Effector memory CD4-positive, alpha-beta T cell (primary cell): ENCODE data around the gene RAB5IF.
"Not testable (repeated sequence)": the region's sequence is repeated elsewhere in the genome, so short reads cannot be mapped to it uniquely, and the experiment has no call there.

Experiments
- DNase-seq, 3 donors: peaks; one replicate each; pipeline ENCODE4 v3.0.0-alpha.2; 2020
- H3K27ac ChIP-seq: 2 replicates; pipeline ENCODE4 v1.7.0; 2013; ENCODE audit warnings: mild to moderate bottlenecking, low read length, moderate library complexity; ENCODE audit not compliant: insufficient read depth, poor library complexity, severe bottlenecking
- H3K27me3 ChIP-seq: replicated peaks from 2 replicates; pipeline ENCODE4 v1.7.0; 2013; ENCODE audit warnings: mild to moderate bottlenecking, low read length; ENCODE audit not compliant: insufficient read depth, control insufficient read depth, poor library complexity, severe bottlenecking
- H3K36me3 ChIP-seq: 2 replicates; pipeline ENCODE4 v1.7.0; 2013; ENCODE audit warnings: mild to moderate bottlenecking, low read length, moderate library complexity; ENCODE audit not compliant: control insufficient read depth, insufficient read depth
- H3K4me1 ChIP-seq: 2 replicates; pipeline ENCODE4 v1.7.0; 2013; ENCODE audit warnings: low read length, mild to moderate bottlenecking; ENCODE audit not compliant: control insufficient read depth, insufficient read depth, poor library complexity, severe bottlenecking
- H3K4me3 ChIP-seq: 2 replicates; pipeline ENCODE4 v1.7.0; 2013; ENCODE audit warnings: low read length, low read depth, mild to moderate bottlenecking; ENCODE audit not compliant: insufficient read depth, poor library complexity, severe bottlenecking
- H3K9me3 ChIP-seq: 2 replicates; pipeline ENCODE4 v1.7.0; 2013; ENCODE audit warnings: mild to moderate bottlenecking, low read length, moderate library complexity; ENCODE audit not compliant: control insufficient read depth

The RAB5IF gene

DNA sequence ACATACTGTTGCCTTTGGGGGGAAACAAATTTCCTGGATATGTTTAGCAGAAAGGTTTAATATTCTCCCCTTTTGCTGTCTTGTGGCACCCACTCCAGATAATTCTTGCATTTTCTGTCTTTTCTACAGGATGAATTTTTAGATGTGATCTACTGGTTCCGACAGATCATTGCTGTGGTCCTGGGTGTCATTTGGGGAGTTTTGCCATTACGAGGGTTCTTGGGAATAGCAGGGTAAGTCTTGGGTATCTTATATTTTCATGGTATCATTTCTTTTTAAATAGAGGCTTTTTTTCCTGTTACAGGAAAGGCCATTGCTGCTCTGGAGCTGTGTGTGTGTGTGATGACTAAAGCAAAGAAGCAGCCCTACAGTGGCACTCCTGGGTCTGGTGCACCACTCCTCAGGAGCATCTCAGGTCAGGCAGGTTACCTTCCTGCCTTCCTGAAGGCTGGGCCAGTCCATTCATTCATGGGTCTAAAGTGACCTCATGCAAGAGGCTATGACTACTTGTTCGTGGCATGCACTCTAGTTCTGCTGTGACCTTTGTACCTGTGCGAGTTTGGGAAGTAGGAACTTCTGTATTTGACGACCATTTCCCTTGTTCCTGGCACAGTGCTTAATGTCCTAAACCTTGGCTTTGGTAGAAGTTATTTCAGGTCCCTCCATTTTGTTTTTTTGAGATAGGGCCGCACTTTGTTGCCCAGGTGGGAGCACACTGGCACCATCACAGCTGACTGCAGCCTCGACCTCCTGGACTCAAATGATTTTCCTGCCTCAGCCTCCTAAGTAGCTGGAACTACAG, 2.2 kb downstream of the RAB5IF start:
- H3K9me3 ChIP-seq, result no peaks in the 10 kb centered on the region
- peaks cover 46% of the 10 kb centered on the region for H3K36me3 ChIP-seq
- no peak overlapping the region for H3K4me3 ChIP-seq
- no peaks in the 10 kb centered on the region for H3K27me3 ChIP-seq
- peaks cover 14% of the 10 kb centered on the region for H3K4me1 ChIP-seq
- H3K27ac ChIP-seq, result peak overlapping the region; percentile 46
- no peak for DNase-seq

DNA sequence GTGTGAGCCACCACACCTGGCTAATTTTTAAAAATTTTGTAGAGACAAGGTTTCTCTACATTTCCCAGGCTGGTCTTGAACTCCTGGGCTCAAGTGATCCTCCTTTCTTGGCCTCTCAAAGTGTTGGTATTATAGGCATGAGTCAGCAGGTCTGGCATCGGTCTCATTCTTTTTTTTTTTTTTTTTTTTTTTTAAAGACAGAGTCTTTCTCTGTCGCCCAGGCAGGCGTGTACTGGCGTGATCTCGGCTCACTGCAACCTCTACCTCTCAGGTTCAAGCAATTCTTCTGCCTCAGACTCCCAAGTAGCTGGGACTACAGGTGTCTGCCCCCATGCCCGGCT, 2.8 kb downstream of the RAB5IF start:
- not testable (repeated sequence) for H3K27ac ChIP-seq

DNA sequence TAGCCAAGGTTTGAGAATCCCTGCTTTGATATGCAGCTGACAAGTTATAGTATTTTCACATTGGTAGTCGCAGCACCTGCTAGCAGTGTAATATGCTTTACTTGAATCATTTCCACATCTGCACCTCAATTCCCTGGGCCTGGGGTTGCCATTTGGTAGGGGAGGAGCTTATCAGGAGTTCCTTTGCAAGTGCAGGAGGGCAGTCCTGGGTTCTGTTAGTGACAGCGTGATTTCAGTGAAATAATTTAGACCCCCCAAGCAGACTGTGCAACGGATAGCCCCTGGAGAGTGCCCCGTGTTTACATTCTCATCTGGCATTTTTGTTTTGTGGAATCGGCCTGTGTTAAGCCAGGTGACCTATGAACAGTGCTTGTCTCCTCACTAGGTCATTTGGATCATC, 6.0 kb downstream of the RAB5IF start:
- Histone ChIP-seq H3K27me3 (no peaks in the 10 kb centered on the region), H3K4me3 (no peak overlapping the region), H3K9me3 (no peaks in the 10 kb centered on the region), H3K27ac (no peak overlapping the region), H3K4me1 (peaks cover 12% of the 10 kb centered on the region), H3K36me3 (peaks cover 76% of the 10 kb centered on the region)
- DNase-seq, result no peak

More for the DNA sequence above, 2.8 kb downstream of the RAB5IF start:
- Histone ChIP-seq H3K36me3 (peaks cover 51% of the 10 kb centered on the region), H3K4me1 (peaks cover 14% of the 10 kb centered on the region)
- not testable (repeated sequence) for H3K27me3 ChIP-seq, H3K9me3 ChIP-seq, DNase-seq, H3K4me3 ChIP-seq

DNA sequence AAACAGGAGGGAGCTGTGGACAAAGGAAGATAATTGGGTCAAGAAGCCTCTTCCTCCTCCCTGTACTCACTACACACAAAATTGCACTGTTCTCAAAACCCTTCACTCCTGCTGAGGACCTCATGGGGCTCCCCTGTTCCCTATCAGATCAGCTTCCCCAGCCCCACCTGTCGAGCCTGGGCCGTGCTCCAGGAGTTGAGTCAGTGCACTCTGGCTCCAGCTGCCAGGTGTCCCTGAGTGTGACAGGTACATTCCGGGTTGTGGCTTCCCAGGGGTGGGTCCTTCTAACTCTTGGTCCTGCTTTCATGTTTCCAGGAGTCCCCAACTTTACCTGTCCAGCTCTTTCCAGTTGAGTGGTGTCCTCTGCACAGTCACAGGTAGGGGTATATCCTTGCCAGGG, 8.4 kb downstream of the RAB5IF start:
- Histone ChIP-seq H3K36me3 (peaks cover 63% of the 10 kb centered on the region), H3K4me3 (no peak overlapping the region), H3K27ac (no peak overlapping the region), H3K9me3 (no peaks in the 10 kb centered on the region), H3K4me1 (no peaks in the 10 kb centered on the region), H3K27me3 (no peaks in the 10 kb centered on the region)
- no peak for DNase-seq

DNA sequence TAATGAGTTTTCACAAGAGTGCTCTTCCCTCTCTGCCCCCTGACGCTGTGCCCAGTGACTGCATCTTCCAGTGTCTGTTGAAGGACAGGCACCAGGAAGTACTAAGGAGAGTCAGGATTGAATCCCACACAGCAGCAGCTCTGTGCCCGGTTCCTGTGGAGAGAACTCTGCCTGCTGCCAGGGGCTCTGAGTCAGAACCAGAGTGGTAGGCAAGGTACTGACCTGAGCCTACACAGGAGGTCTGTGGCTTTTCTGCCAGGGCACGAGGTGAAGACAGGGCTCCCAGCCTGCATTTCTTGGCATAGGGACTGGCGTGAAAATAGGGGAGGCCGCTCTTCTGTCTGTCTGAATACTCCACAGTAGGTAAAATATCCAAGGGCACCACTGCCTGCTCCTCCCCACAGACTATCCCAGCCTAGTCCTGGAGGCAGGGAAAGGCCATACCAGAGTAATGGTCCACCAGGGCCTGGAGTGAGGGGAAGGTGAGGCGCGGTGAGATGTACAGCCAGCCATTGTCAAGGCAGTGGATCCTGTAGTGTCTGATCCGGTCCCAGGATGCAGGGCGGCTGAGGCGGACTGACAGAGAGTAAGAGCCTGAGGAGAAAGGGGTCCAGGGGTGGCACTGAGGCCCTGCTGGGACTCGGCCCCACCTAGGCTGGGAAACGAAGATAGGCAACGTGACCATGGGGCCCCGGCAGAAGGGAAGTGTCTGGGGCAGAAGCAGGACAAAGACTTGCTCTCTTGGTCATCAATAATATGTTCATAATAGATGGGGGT, 9.4 kb downstream of the RAB5IF start:
- no peaks in the 10 kb centered on the region for H3K4me1 ChIP-seq
- H3K4me3 ChIP-seq, result no peak overlapping the region
- DNase-seq, result no peak
- no peaks in the 10 kb centered on the region for H3K27me3 ChIP-seq
- H3K9me3 ChIP-seq, result no peaks in the 10 kb centered on the region
- peaks cover 53% of the 10 kb centered on the region for H3K36me3 ChIP-seq
- H3K27ac ChIP-seq, result no peak overlapping the region

DNA sequence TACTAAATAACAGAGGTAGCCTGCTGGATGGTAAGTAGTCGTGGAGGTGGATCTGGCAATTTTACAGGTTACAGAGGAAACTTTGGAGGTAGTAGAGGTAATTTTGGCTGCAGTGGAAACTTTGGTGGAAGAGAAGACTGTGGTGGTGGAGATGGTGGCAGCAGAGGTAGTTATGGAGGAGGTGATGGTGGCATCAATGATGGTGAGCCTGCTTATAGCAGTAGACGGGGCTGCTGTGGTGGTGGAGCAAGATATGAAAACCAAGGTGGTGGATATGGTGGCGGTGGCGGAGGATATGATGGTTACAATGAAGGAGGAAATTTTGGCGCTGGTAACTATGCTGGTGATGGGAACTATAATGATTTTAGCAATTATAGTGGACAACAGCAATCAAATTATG, 15.3 kb downstream of the RAB5IF start:
- DNase-seq, result no peak
- H3K27me3 ChIP-seq, result no peaks in the 10 kb centered on the region

DNA sequence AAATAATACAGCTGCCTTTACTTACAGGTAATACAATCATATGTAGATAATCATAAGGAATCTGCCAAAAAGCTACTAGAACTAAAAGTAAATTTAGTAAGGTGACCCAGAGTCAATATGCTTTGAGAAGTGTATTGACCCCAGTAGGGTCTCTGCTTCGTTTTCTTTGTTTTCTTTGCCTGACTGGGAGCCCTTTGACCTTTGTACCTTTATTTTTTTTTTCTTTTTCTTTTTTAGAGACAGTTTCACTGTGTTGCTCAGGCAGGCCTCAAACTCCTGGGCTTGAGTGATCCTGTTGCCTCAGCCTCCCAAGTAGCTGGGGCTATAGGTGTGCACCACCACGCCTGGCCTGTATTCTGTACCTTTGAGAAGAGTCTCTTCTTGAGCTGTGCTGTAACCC, 17.9 kb downstream of the RAB5IF start:
- peaks cover 39% of the 10 kb centered on the region for H3K36me3 ChIP-seq
- no peak overlapping the region for H3K4me3 ChIP-seq
- no peaks in the 10 kb centered on the region for H3K9me3 ChIP-seq
- H3K27me3 ChIP-seq, result no peaks in the 10 kb centered on the region
- no peak overlapping the region for H3K27ac ChIP-seq
- DNase-seq, result no peak
- H3K4me1 ChIP-seq, result no peaks in the 10 kb centered on the region

More for the DNA sequence above, 15.3 kb downstream of the RAB5IF start:
- H3K9me3 ChIP-seq, result no peaks in the 10 kb centered on the region
- H3K4me3 ChIP-seq, result no peak overlapping the region
- H3K36me3 ChIP-seq, result peaks cover 23% of the 10 kb centered on the region
- H3K4me1 ChIP-seq, result no peaks in the 10 kb centered on the region
- no peak overlapping the region for H3K27ac ChIP-seq

- Histone ChIP-seq H3K27me3 (no peaks in the 10 kb centered on the region), H3K4me3 (no peak overlapping the region), H3K36me3 (peaks cover 39% of the 10 kb centered on the region), H3K9me3 (no peaks in the 10 kb centered on the region), H3K4me1 (no peaks in the 10 kb centered on the region), H3K27ac (no peak overlapping the region)
- no peak for DNase-seq
Observed at GRCh38 chr20:36624068-36624943, 18.7 kb downstream of the RAB5IF start.

DNA sequence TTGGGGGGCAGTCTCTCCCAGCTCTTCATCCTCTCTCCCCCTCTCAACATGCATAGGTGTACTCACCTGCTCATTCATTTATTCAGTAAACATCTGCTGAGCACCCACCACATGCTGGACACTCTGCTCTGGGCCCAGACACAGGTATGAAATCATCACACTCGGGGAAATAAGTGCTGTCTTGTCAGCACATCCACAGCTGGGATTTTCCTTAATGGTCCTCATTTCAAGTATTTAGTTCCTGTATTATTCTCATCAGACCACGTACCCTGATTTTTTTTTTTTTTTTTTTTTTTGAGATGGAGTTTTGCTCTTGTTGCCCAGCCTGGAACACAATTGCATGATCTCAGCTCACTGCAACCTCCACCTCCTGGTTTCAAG, 19.4 kb downstream of the RAB5IF start:
- DNase-seq, result no peak
- no peak overlapping the region for H3K27ac ChIP-seq
- H3K9me3 ChIP-seq, result no peaks in the 10 kb centered on the region
- peaks cover 6% of the 10 kb centered on the region for H3K4me1 ChIP-seq
- peaks cover 39% of the 10 kb centered on the region for H3K36me3 ChIP-seq
- H3K4me3 ChIP-seq, result no peak overlapping the region
- no peaks in the 10 kb centered on the region for H3K27me3 ChIP-seq
